ENCODE results near the gene TOMM70.

DNA sequence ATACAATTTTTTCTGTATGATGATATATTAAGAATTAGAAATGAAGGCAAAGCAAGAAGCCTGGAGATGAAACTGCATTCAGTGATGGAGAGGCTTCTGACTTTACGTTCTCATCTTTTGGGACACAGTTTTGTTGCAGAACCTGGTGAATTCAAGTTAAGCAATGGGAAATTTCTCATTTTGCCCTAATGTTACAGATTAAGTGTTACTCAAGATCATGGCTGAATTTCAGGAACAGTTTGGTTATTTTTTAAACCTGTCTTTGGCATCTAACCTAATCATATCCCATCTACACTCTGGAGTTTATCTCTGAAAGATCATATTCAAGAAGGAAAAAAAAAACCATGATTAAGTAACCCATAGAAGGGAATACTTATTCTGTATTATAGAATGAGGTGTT, 60.4 kb downstream of the TOMM70 start:
- TF ChIP-seq, protein P1, sequence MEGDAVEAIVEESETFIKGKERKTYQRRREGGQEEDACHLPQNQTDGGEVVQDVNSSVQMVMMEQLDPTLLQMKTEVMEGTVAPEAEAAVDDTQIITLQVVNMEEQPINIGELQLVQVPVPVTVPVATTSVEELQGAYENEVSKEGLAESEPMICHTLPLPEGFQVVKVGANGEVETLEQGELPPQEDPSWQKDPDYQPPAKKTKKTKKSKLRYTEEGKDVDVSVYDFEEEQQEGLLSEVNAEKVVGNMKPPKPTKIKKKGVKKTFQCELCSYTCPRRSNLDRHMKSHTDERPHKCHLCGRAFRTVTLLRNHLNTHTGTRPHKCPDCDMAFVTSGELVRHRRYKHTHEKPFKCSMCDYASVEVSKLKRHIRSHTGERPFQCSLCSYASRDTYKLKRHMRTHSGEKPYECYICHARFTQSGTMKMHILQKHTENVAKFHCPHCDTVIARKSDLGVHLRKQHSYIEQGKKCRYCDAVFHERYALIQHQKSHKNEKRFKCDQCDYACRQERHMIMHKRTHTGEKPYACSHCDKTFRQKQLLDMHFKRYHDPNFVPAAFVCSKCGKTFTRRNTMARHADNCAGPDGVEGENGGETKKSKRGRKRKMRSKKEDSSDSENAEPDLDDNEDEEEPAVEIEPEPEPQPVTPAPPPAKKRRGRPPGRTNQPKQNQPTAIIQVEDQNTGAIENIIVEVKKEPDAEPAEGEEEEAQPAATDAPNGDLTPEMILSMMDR (IDR thresholded peaks at IDR 0.05): no peak
- TF ChIP-seq POLR2A (IDR thresholded peaks at IDR 0.05): no peak

All from thyroid gland (tissue), 4 donors.